HCT116 (cell line): ENCODE data around the gene NUDT13.

Experiments used
- CBX3 ChIP-seq: IDR thresholded peaks from 2 replicates; pipeline ENCODE4 v1.6.1; 2012; ENCODE audit warnings: low read depth
- EZH2 ChIP-seq: fragments of 200-600 bp; sonication (generic); IDR thresholded peaks from 2 replicates; pipeline ENCODE4 v1.6.1; 2017; ENCODE audit warnings: antibody characterized with exemption, mixed run types
- EZH2phosphoT487 ChIP-seq: fragments of 200-600 bp; IDR thresholded peaks from 2 replicates; pipeline ENCODE4 v1.6.1; 2018; ENCODE audit warnings: antibody characterized with exemption, borderline replicate concordance
- POLR2A ChIP-seq: IDR thresholded peaks from 2 replicates; pipeline ENCODE4 v1.7.0; 2011; ENCODE audit warnings: borderline replicate concordance; ENCODE audit not compliant: insufficient read depth, insufficient read length; ENCODE audit errors: extremely low read depth
- POLR2AphosphoS5 ChIP-seq: IDR thresholded peaks from 2 replicates; pipeline ENCODE4 v1.6.1; 2011; ENCODE audit warnings: mild to moderate bottlenecking, low read depth, low read length, moderate library complexity
- SP1 ChIP-seq: IDR thresholded peaks from 2 replicates; pipeline ENCODE4 v1.6.1; 2012; ENCODE audit warnings: low read depth
- TF ChIP-seq, protein P1 (sequence below), 3 experiments: fragments of 200-600 bp in 1 of 3; sonication (generic) in 1 of 3; IDR thresholded peaks in 2 of 3; conservative IDR thresholded peaks in 1 of 3; 2 replicates each; pipeline ENCODE4 v1.5.1; 2012 to 2017; ENCODE audit warnings: low read depth in 2 of 3, low read length in 2 of 3, antibody characterized with exemption in 1 of 3, borderline replicate concordance in 1 of 3, control low read depth in 1 of 3, mild to moderate bottlenecking in 1 of 3, mixed read lengths in 1 of 3, mixed run types in 1 of 3, moderate library complexity in 1 of 3; ENCODE audit not compliant: insufficient read depth in 1 of 3
- TF ChIP-seq, protein P2 (sequence below): IDR thresholded peaks from 2 replicates; pipeline ENCODE4 v1.6.1; 2012; ENCODE audit warnings: low read depth
- TF ChIP-seq, protein P3 (sequence below): IDR thresholded peaks from 2 replicates; pipeline ENCODE4 v1.6.1; 2011; ENCODE audit warnings: mild to moderate bottlenecking, low read length, moderate library complexity; ENCODE audit not compliant: insufficient replicate concordance; ENCODE audit errors: extremely low read depth

DNA sequence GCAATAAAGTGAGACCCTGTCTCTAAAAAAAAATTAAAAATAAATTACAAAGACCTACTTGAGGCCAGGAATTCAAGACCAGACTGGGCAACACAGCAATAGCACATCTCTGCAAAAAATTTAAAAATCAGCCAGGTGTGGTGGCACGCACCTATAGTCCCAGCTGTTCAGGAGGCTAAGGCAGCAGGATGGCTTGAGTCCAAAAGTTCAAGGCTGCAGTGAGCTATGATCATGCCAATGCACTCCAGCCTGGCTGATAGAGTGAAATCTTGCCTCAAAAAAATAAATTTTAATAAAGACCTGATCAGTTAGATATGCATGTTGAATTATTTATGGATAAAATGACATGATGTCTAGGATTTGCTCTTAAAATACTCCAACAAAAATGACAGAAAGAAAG, 48.5 kb upstream of the NUDT13 start:
- TF ChIP-seq EZH2phosphoT487 (no peak), EZH2 (no peak), POLR2A (no peak), POLR2AphosphoS5 (no peak), CBX3 (no peak), SP1 (no peak)
- TF ChIP-seq, protein P1, sequence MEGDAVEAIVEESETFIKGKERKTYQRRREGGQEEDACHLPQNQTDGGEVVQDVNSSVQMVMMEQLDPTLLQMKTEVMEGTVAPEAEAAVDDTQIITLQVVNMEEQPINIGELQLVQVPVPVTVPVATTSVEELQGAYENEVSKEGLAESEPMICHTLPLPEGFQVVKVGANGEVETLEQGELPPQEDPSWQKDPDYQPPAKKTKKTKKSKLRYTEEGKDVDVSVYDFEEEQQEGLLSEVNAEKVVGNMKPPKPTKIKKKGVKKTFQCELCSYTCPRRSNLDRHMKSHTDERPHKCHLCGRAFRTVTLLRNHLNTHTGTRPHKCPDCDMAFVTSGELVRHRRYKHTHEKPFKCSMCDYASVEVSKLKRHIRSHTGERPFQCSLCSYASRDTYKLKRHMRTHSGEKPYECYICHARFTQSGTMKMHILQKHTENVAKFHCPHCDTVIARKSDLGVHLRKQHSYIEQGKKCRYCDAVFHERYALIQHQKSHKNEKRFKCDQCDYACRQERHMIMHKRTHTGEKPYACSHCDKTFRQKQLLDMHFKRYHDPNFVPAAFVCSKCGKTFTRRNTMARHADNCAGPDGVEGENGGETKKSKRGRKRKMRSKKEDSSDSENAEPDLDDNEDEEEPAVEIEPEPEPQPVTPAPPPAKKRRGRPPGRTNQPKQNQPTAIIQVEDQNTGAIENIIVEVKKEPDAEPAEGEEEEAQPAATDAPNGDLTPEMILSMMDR (IDR thresholded peaks at IDR 0.05 in 2 of 3, conservative IDR thresholded peaks at IDR 0.05 in 1 of 3; ENCODE audit: borderline replicate concordance in 1 of 3, insufficient read depth in 1 of 3, low read depth in 2 of 3, low read length in 2 of 3) = no peak
- TF ChIP-seq, protein P2, sequence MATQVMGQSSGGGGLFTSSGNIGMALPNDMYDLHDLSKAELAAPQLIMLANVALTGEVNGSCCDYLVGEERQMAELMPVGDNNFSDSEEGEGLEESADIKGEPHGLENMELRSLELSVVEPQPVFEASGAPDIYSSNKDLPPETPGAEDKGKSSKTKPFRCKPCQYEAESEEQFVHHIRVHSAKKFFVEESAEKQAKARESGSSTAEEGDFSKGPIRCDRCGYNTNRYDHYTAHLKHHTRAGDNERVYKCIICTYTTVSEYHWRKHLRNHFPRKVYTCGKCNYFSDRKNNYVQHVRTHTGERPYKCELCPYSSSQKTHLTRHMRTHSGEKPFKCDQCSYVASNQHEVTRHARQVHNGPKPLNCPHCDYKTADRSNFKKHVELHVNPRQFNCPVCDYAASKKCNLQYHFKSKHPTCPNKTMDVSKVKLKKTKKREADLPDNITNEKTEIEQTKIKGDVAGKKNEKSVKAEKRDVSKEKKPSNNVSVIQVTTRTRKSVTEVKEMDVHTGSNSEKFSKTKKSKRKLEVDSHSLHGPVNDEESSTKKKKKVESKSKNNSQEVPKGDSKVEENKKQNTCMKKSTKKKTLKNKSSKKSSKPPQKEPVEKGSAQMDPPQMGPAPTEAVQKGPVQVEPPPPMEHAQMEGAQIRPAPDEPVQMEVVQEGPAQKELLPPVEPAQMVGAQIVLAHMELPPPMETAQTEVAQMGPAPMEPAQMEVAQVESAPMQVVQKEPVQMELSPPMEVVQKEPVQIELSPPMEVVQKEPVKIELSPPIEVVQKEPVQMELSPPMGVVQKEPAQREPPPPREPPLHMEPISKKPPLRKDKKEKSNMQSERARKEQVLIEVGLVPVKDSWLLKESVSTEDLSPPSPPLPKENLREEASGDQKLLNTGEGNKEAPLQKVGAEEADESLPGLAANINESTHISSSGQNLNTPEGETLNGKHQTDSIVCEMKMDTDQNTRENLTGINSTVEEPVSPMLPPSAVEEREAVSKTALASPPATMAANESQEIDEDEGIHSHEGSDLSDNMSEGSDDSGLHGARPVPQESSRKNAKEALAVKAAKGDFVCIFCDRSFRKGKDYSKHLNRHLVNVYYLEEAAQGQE = no peak
- TF ChIP-seq, protein P3, sequence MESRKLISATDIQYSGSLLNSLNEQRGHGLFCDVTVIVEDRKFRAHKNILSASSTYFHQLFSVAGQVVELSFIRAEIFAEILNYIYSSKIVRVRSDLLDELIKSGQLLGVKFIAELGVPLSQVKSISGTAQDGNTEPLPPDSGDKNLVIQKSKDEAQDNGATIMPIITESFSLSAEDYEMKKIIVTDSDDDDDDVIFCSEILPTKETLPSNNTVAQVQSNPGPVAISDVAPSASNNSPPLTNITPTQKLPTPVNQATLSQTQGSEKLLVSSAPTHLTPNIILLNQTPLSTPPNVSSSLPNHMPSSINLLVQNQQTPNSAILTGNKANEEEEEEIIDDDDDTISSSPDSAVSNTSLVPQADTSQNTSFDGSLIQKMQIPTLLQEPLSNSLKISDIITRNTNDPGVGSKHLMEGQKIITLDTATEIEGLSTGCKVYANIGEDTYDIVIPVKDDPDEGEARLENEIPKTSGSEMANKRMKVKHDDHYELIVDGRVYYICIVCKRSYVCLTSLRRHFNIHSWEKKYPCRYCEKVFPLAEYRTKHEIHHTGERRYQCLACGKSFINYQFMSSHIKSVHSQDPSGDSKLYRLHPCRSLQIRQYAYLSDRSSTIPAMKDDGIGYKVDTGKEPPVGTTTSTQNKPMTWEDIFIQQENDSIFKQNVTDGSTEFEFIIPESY = no peak
